ENCODE data around the gene CCR2.

DNA sequence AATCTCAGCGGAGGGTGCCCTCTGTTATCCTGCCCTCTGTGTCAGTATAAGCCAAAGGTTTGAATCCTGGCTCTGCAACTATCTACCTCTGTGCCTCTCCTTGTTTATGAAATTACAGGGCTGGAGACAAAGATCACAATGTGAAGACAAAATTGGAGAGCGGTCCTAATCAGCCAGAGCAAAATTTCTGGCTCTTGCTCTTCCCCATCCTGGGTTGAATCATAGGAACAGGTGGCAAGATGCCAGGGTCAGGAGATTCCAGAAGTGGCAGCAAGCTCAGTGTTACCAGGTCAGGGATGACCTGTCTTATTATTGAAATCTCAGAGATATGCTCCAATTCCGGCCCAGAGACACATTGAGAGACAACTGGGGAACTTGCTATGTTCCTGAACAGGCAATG lies 2.3 kb upstream of the CCR2 start:
- TF ChIP-seq, protein P1, sequence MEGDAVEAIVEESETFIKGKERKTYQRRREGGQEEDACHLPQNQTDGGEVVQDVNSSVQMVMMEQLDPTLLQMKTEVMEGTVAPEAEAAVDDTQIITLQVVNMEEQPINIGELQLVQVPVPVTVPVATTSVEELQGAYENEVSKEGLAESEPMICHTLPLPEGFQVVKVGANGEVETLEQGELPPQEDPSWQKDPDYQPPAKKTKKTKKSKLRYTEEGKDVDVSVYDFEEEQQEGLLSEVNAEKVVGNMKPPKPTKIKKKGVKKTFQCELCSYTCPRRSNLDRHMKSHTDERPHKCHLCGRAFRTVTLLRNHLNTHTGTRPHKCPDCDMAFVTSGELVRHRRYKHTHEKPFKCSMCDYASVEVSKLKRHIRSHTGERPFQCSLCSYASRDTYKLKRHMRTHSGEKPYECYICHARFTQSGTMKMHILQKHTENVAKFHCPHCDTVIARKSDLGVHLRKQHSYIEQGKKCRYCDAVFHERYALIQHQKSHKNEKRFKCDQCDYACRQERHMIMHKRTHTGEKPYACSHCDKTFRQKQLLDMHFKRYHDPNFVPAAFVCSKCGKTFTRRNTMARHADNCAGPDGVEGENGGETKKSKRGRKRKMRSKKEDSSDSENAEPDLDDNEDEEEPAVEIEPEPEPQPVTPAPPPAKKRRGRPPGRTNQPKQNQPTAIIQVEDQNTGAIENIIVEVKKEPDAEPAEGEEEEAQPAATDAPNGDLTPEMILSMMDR (IDR thresholded peaks at IDR 0.05 in 4 of 5, conservative IDR thresholded peaks at IDR 0.05 in 1 of 5): no peak
- no peak for TF ChIP-seq POLR2A (IDR thresholded peaks at IDR 0.05)
